Suprapubic skin (tissue), 4 donors: ENCODE measurements around the gene TNNI3K.

Source experiments
- EP300 ChIP-seq: sonication (generic); formaldehyde crosslinking; IDR thresholded peaks from one replicate; pipeline ENCODE4 v1.6.1; 2017; ENCODE audit warnings: antibody characterized with exemption
- POLR2A ChIP-seq, 2 donors: fragments of 450-650 bp; IDR thresholded peaks; one replicate each; pipeline ENCODE4 v1.6.1; 2017; ENCODE audit warnings: antibody characterized with exemption in 2 of 2, mild to moderate bottlenecking in 2 of 2, moderate library complexity in 2 of 2
- POLR2AphosphoS5 ChIP-seq, 3 donors: sonication (generic); formaldehyde crosslinking; IDR thresholded peaks; one replicate each; pipeline ENCODE4 v1.6.1; 2017; ENCODE audit warnings: antibody characterized with exemption in 3 of 3
- TF ChIP-seq, protein P1 (sequence below), 2 donors: fragments of 200-600 bp in 1 of 2; fragments of 450-650 bp in 1 of 2; sonication (generic) in 1 of 2; IDR thresholded peaks; one replicate each; pipeline ENCODE4 v1.5.1; 2016 to 2019; ENCODE audit warnings: antibody characterized with exemption in 2 of 2, mild to moderate bottlenecking in 1 of 2, moderate library complexity in 1 of 2

GRCh38 chr1:74434321-74434720 is 199.1 kb downstream of the TNNI3K start:
- TF ChIP-seq, protein P1, sequence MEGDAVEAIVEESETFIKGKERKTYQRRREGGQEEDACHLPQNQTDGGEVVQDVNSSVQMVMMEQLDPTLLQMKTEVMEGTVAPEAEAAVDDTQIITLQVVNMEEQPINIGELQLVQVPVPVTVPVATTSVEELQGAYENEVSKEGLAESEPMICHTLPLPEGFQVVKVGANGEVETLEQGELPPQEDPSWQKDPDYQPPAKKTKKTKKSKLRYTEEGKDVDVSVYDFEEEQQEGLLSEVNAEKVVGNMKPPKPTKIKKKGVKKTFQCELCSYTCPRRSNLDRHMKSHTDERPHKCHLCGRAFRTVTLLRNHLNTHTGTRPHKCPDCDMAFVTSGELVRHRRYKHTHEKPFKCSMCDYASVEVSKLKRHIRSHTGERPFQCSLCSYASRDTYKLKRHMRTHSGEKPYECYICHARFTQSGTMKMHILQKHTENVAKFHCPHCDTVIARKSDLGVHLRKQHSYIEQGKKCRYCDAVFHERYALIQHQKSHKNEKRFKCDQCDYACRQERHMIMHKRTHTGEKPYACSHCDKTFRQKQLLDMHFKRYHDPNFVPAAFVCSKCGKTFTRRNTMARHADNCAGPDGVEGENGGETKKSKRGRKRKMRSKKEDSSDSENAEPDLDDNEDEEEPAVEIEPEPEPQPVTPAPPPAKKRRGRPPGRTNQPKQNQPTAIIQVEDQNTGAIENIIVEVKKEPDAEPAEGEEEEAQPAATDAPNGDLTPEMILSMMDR (IDR thresholded peaks at IDR 0.05) = no peak
- TF ChIP-seq POLR2AphosphoS5 (IDR thresholded peaks at IDR 0.05) = no peak
- no peak for TF ChIP-seq EP300
- no peak for TF ChIP-seq POLR2A (IDR thresholded peaks at IDR 0.05)
